Mammary epithelial cell (primary cell): ENCODE measurements around the gene GPS2.

Source experiments
- CTCF ChIP-seq, 2 donors: IDR thresholded peaks in 1 of 2; conservative IDR thresholded peaks in 1 of 2; 2 replicates each; pipeline ENCODE4 v1.5.1; 2011 to 2012; ENCODE audit warnings: inconsistent platforms in 2 of 2, low read length in 2 of 2, mild to moderate bottlenecking in 2 of 2, control low read depth in 1 of 2, low read depth in 1 of 2; ENCODE audit not compliant: insufficient read depth in 1 of 2; ENCODE audit errors: extremely low read depth in 1 of 2
- EZH2 ChIP-seq: IDR thresholded peaks from 2 replicates; pipeline ENCODE4 v1.6.1; 2012; ENCODE audit warnings: low read length, inconsistent platforms, borderline replicate concordance

DNA sequence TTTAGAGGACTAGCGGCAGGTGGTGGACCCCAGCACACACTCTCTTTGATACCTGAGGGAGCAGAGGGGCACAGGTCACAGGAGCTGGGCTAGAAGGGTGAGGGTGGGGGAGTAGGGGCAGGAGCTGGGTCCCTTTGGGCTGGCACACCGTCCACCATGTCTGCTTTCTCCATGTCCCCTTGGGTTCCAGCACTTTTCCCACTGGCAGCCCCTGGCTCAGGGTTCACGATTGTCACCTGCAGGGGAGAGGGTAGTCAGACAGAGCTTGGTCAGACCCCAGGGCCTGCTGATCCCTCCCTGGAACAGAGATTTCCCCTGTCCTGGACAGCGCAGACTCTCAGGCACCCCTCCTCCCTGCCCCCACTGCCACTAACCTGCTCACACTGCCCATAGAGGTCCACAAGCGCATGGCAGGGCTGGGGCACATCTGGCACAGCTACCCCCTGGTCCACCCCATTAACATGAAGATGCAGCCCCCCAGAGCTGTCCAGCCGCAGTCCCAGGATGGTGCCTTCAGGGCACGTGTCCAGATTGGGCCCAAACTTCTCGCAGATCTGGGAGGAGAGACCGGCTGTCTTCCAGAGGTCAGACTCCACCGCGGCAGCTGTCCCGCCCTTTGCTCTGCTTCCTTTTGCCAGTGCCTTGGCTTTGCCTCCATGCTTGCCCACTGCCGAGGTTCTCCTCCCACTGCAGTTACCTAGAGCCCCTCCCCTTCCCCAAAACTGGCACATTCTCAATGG, 3.1 kb upstream of the GPS2 start:
- TF ChIP-seq CTCF (conservative IDR thresholded peaks at IDR 0.05 in 1 of 2, IDR thresholded peaks at IDR 0.05 in 1 of 2; ENCODE audit: extremely low read depth in 1 of 2, insufficient read depth in 1 of 2, low read depth in 1 of 2, low read length in 2 of 2) (no peak), EZH2 (no peak)
